Loucy (cell line): ENCODE results near the gene ARHGAP26.

Experiments used
- H2AFZ ChIP-seq: fragments of 200-600 bp; sonication (generic); 2 replicates; pipeline ENCODE4 v1.6.0; 2016; ENCODE audit warnings: antibody characterized with exemption, mild to moderate bottlenecking, low read length, moderate library complexity
- H3F3A ChIP-seq: fragments of 200-600 bp; 2 replicates; pipeline ENCODE4 v1.6.0; 2016; ENCODE audit warnings: antibody characterized with exemption, low read depth, mild to moderate bottlenecking
- H3K27me3 ChIP-seq: fragments of 200-600 bp; sonication (generic); 2 replicates; pipeline ENCODE4 v1.6.1; 2014; ENCODE audit warnings: low read length, mild to moderate bottlenecking; ENCODE audit not compliant: insufficient read depth, poor library complexity, severe bottlenecking
- H3K36me3 ChIP-seq: fragments of 200-600 bp; sonication (generic); 2 replicates; pipeline ENCODE4 v1.6.1; 2016; ENCODE audit warnings: low read length; ENCODE audit not compliant: insufficient read depth
- H3K4me1 ChIP-seq: fragments of 200-600 bp; sonication (generic); 2 replicates; pipeline ENCODE4 v1.5.1; 2014; ENCODE audit warnings: low read length, mild to moderate bottlenecking; ENCODE audit not compliant: insufficient read depth, poor library complexity, severe bottlenecking
- H3K4me2 ChIP-seq: fragments of 200-600 bp; sonication (generic); 2 replicates; pipeline ENCODE4 v1.6.0; 2014; ENCODE audit warnings: antibody characterized with exemption, low read length, low read depth, mild to moderate bottlenecking; ENCODE audit not compliant: poor library complexity, severe bottlenecking
- H3K4me3 ChIP-seq: fragments of 200-600 bp; sonication (generic); 2 replicates; pipeline ENCODE4 v1.5.1; 2014; ENCODE audit warnings: low read length, mild to moderate bottlenecking, mixed read lengths; ENCODE audit not compliant: poor library complexity, severe bottlenecking
- H3K79me2 ChIP-seq: fragments of 200-600 bp; sonication (generic); 2 replicates; pipeline ENCODE4 v1.6.1; 2014; ENCODE audit warnings: low read length; ENCODE audit not compliant: insufficient read depth
- H3K9ac ChIP-seq: fragments of 200-600 bp; sonication (generic); 2 replicates; pipeline ENCODE4 v1.6.0; 2014; ENCODE audit warnings: mild to moderate bottlenecking, low read depth, low read length, moderate library complexity; ENCODE audit not compliant: poor library complexity, severe bottlenecking
- H3K9me2 ChIP-seq: fragments of 200-600 bp; sonication (generic); replicated peaks from 2 replicates; pipeline ENCODE4 v1.6.1; 2016; ENCODE audit warnings: low read depth, low read length, mixed read lengths
- H3K9me3 ChIP-seq: fragments of 200-600 bp; sonication (generic); 2 replicates; pipeline ENCODE4 v1.6.1; 2014; ENCODE audit warnings: mild to moderate bottlenecking, antibody characterized with exemption, low read length, low read depth; ENCODE audit not compliant: insufficient read depth
- H4K20me1 ChIP-seq: fragments of 200-600 bp; sonication (generic); 2 replicates; pipeline ENCODE4 v1.6.0; 2014; ENCODE audit warnings: antibody characterized with exemption, low read length, mild to moderate bottlenecking; ENCODE audit not compliant: insufficient read depth, poor library complexity, severe bottlenecking
- CTCF ChIP-seq: fragments of 200-600 bp; sonication (generic); conservative IDR thresholded peaks from 2 replicates; pipeline ENCODE4 v1.5.1; 2014; ENCODE audit warnings: mild to moderate bottlenecking, antibody characterized with exemption, low read length
- EZH2phosphoT487 ChIP-seq: fragments of 200-600 bp; IDR thresholded peaks from 2 replicates; pipeline ENCODE4 v1.6.1; 2018; ENCODE audit warnings: antibody characterized with exemption, mild to moderate bottlenecking, moderate library complexity, borderline replicate concordance

Gene ARHGAP26

GRCh38 chr5:143245929-143246561 lies 475.9 kb downstream of the ARHGAP26 start:
- TF ChIP-seq EZH2phosphoT487 (no peak), CTCF (no peak)
- no peaks in the 10 kb centered on the region for H4K20me1 ChIP-seq
- H3K9me3 ChIP-seq: no peaks in the 10 kb centered on the region
- H3K4me3 ChIP-seq: no peak overlapping the region
- H2AFZ ChIP-seq: no peak overlapping the region
- no peaks in the 10 kb centered on the region for H3K4me1 ChIP-seq
- H3K9ac ChIP-seq: no peak overlapping the region
- H3K9me2 ChIP-seq: no peaks in the 10 kb centered on the region
- no peaks in the 10 kb centered on the region for H3K79me2 ChIP-seq
- H3K4me2 ChIP-seq: no peak overlapping the region
- no peaks in the 10 kb centered on the region for H3K27me3 ChIP-seq
- no peaks in the 10 kb centered on the region for H3K36me3 ChIP-seq
- H3F3A ChIP-seq: no peaks in the 10 kb centered on the region

- H3K9me3 ChIP-seq: no peaks in the 10 kb centered on the region
- no peaks in the 10 kb centered on the region for H4K20me1 ChIP-seq
- H3K79me2 ChIP-seq: no peaks in the 10 kb centered on the region
- no peaks in the 10 kb centered on the region for H3K27me3 ChIP-seq
- H3F3A ChIP-seq: no peaks in the 10 kb centered on the region
- H3K4me1 ChIP-seq: no peaks in the 10 kb centered on the region
- H3K9ac ChIP-seq: no peak overlapping the region
- TF ChIP-seq CTCF (no peak), EZH2phosphoT487 (no peak)
- no peak overlapping the region for H3K4me3 ChIP-seq
- H2AFZ ChIP-seq: no peak overlapping the region
- no peaks in the 10 kb centered on the region for H3K36me3 ChIP-seq
- no peak overlapping the region for H3K4me2 ChIP-seq
- H3K9me2 ChIP-seq: no peaks in the 10 kb centered on the region
Observed at GRCh38 chr5:143247134-143247815, 477.1 kb downstream of the ARHGAP26 start.

GRCh38 chr5:143248391-143248790 lies 478.2 kb downstream of the ARHGAP26 start:
- Histone ChIP-seq H2AFZ (no peak overlapping the region), H3K36me3 (no peaks in the 10 kb centered on the region), H4K20me1 (no peaks in the 10 kb centered on the region), H3K9ac (no peak overlapping the region), H3K79me2 (no peaks in the 10 kb centered on the region), H3K9me2 (no peaks in the 10 kb centered on the region), H3K4me3 (no peak overlapping the region), H3K4me1 (no peaks in the 10 kb centered on the region), H3K4me2 (no peak overlapping the region), H3K9me3 (no peaks in the 10 kb centered on the region), H3F3A (no peaks in the 10 kb centered on the region), H3K27me3 (no peaks in the 10 kb centered on the region)
- TF ChIP-seq CTCF (no peak), EZH2phosphoT487 (no peak)
